ENCODE measurements around the gene PIP5K1B. TPM values are rescaled to one million over a fixed set of nuclear protein-coding genes. Genes with fewer than 3 reads are reported as not detected.
"Not testable (repeated sequence)": the region's sequence is repeated elsewhere in the genome, so short reads cannot be mapped to it uniquely, and the experiment has no call there.

Gene PIP5K1B
- total RNA-seq, 1 experiment from 2014 or later = not detected

GRCh38 chr9:69044240-69045219 lies 339.5 kb downstream of the PIP5K1B start:
- Histone ChIP-seq H3K79me2 (ENCODE audit: low read length) (peaks cover 73% of the 10 kb centered on the region), H4K20me1 (ENCODE audit: insufficient read depth, low read depth, low read length) (no peaks in the 10 kb centered on the region), H3K4me2 (ENCODE audit: low read depth, low read length, poor library complexity, severe bottlenecking) (no peak overlapping the region)

GRCh38 chr9:69045821-69046220 lies 340.8 kb downstream of the PIP5K1B start:
- H3K4me2 ChIP-seq (ENCODE audit: low read depth, low read length, poor library complexity, severe bottlenecking) = no peak overlapping the region
- H3K4me3 ChIP-seq (ENCODE audit: low read length) = no peak overlapping the region
- no peaks in the 10 kb centered on the region for H3K9me2 ChIP-seq (replicated peaks; ENCODE audit: insufficient read depth, low read length)
- no peak overlapping the region for H3K27ac ChIP-seq (ENCODE audit: low read length)
- no peaks in the 10 kb centered on the region for H4K20me1 ChIP-seq (ENCODE audit: insufficient read depth, low read depth, low read length)
- H3K79me2 ChIP-seq (ENCODE audit: low read length) = peaks cover 66% of the 10 kb centered on the region
- 0 out of 2 replicates have a peak, but pooled peaks cover 5% of the 10 kb centered on the region for H3K36me3 ChIP-seq (ENCODE audit: insufficient read depth, low read length)
- DNase-seq = no peak
- H3K9me3 ChIP-seq (ENCODE audit: low read length) = no peaks in the 10 kb centered on the region
- H2AFZ ChIP-seq (ENCODE audit: low read length) = no peak overlapping the region
- no peaks in the 10 kb centered on the region for H3K4me1 ChIP-seq (ENCODE audit: low read length)
- no peak overlapping the region for H3K9ac ChIP-seq (ENCODE audit: low read length)
- no peaks in the 10 kb centered on the region for H3K27me3 ChIP-seq (ENCODE audit: low read length)

More at GRCh38 chr9:69044240-69045219, 339.5 kb downstream of the PIP5K1B start:
- Histone ChIP-seq H3K9me3 (ENCODE audit: low read length) (no peaks in the 10 kb centered on the region), H3K4me1 (ENCODE audit: low read length) (no peaks in the 10 kb centered on the region), H3K27ac (ENCODE audit: low read length) (no peak overlapping the region), H3K27me3 (ENCODE audit: low read length) (no peaks in the 10 kb centered on the region), H2AFZ (ENCODE audit: low read length) (no peak overlapping the region), H3K36me3 (ENCODE audit: insufficient read depth, low read length) (0 out of 2 replicates have a peak, but pooled peaks cover 5% of the 10 kb centered on the region), H3K4me3 (ENCODE audit: low read length) (no peak overlapping the region), H3K9ac (ENCODE audit: low read length) (no peak overlapping the region), H3K9me2 (replicated peaks; ENCODE audit: insufficient read depth, low read length) (no peaks in the 10 kb centered on the region)
- no peak for DNase-seq

- no peaks in the 10 kb centered on the region for H3K27me3 ChIP-seq (ENCODE audit: low read length)
- no peak overlapping the region for H3K27ac ChIP-seq (ENCODE audit: low read length)
- H3K4me2 ChIP-seq (ENCODE audit: low read depth, low read length, poor library complexity, severe bottlenecking) = no peak overlapping the region
- DNase-seq = no peak
- no peaks in the 10 kb centered on the region for H3K4me1 ChIP-seq (ENCODE audit: low read length)
- H2AFZ ChIP-seq (ENCODE audit: low read length) = no peak overlapping the region
- H4K20me1 ChIP-seq (ENCODE audit: insufficient read depth, low read depth, low read length) = no peaks in the 10 kb centered on the region
- H3K9ac ChIP-seq (ENCODE audit: low read length) = no peak overlapping the region
- no peaks in the 10 kb centered on the region for H3K9me2 ChIP-seq (replicated peaks; ENCODE audit: insufficient read depth, low read length)
- H3K4me3 ChIP-seq (ENCODE audit: low read length) = no peak overlapping the region
- 0 out of 2 replicates have a peak, but pooled peaks cover 5% of the 10 kb centered on the region for H3K36me3 ChIP-seq (ENCODE audit: insufficient read depth, low read length)
- H3K79me2 ChIP-seq (ENCODE audit: low read length) = peaks cover 57% of the 10 kb centered on the region
- H3K9me3 ChIP-seq (ENCODE audit: low read length) = no peaks in the 10 kb centered on the region
Measured at GRCh38 chr9:69046723-69047122, 341.7 kb downstream of the PIP5K1B start.

- Histone ChIP-seq H3K79me2 (ENCODE audit: low read length) (peaks cover 50% of the 10 kb centered on the region), H3K27me3 (ENCODE audit: low read length) (no peaks in the 10 kb centered on the region), H3K9me2 (replicated peaks; ENCODE audit: insufficient read depth, low read length) (no peaks in the 10 kb centered on the region), H3K9me3 (ENCODE audit: low read length) (no peaks in the 10 kb centered on the region), H3K9ac (ENCODE audit: low read length) (no peak overlapping the region), H3K27ac (ENCODE audit: low read length) (no peak overlapping the region), H3K36me3 (ENCODE audit: insufficient read depth, low read length) (0 out of 2 replicates have a peak, but pooled peaks cover 5% of the 10 kb centered on the region), H2AFZ (ENCODE audit: low read length) (no peak overlapping the region), H3K4me2 (ENCODE audit: low read depth, low read length, poor library complexity, severe bottlenecking) (no peak overlapping the region), H3K4me3 (ENCODE audit: low read length) (no peak overlapping the region), H3K4me1 (ENCODE audit: low read length) (no peaks in the 10 kb centered on the region), H4K20me1 (ENCODE audit: insufficient read depth, low read depth, low read length) (no peaks in the 10 kb centered on the region)
- no peak for DNase-seq
Measured at GRCh38 chr9:69047371-69047770, 342.3 kb downstream of the PIP5K1B start.

- H3K27ac ChIP-seq (ENCODE audit: low read length) = no peak overlapping the region
- no peak overlapping the region for H3K4me2 ChIP-seq (ENCODE audit: low read depth, low read length, poor library complexity, severe bottlenecking)
- 0 out of 2 replicates have a peak, but pooled peaks cover 5% of the 10 kb centered on the region for H3K36me3 ChIP-seq (ENCODE audit: insufficient read depth, low read length)
- H3K79me2 ChIP-seq (ENCODE audit: low read length) = peaks cover 33% of the 10 kb centered on the region
- H3K9ac ChIP-seq (ENCODE audit: low read length) = no peak overlapping the region
- H4K20me1 ChIP-seq (ENCODE audit: insufficient read depth, low read depth, low read length) = no peaks in the 10 kb centered on the region
- no peaks in the 10 kb centered on the region for H3K9me3 ChIP-seq (ENCODE audit: low read length)
- H3K27me3 ChIP-seq (ENCODE audit: low read length) = no peaks in the 10 kb centered on the region
- H3K4me3 ChIP-seq (ENCODE audit: low read length) = no peak overlapping the region
- DNase-seq = no peak
- H3K9me2 ChIP-seq (replicated peaks; ENCODE audit: insufficient read depth, low read length) = no peaks in the 10 kb centered on the region
- no peaks in the 10 kb centered on the region for H3K4me1 ChIP-seq (ENCODE audit: low read length)
- no peak overlapping the region for H2AFZ ChIP-seq (ENCODE audit: low read length)
Measured at GRCh38 chr9:69049094-69049493, 344.1 kb downstream of the PIP5K1B start.

GRCh38 chr9:69050936-69051335 lies 345.9 kb downstream of the PIP5K1B start:
- not testable (repeated sequence) for H3K9me3 ChIP-seq (ENCODE audit: low read length); H4K20me1 ChIP-seq (ENCODE audit: insufficient read depth, low read depth, low read length); H3K9me2 ChIP-seq (replicated peaks; ENCODE audit: insufficient read depth, low read length); H3K9ac ChIP-seq (ENCODE audit: low read length); H3K4me3 ChIP-seq (ENCODE audit: low read length); H2AFZ ChIP-seq (ENCODE audit: low read length); H3K36me3 ChIP-seq (ENCODE audit: insufficient read depth, low read length); H3K4me2 ChIP-seq (ENCODE audit: low read depth, low read length, poor library complexity, severe bottlenecking); H3K4me1 ChIP-seq (ENCODE audit: low read length); H3K27me3 ChIP-seq (ENCODE audit: low read length); DNase-seq; H3K27ac ChIP-seq (ENCODE audit: low read length)
- H3K79me2 ChIP-seq (ENCODE audit: low read length) = peaks cover 21% of the 10 kb centered on the region

GRCh38 chr9:69054989-69055388 lies 349.9 kb downstream of the PIP5K1B start:
- DNase-seq = no peak
- peaks cover 9% of the 10 kb centered on the region for H3K4me1 ChIP-seq (ENCODE audit: low read length)
- H3K27me3 ChIP-seq (ENCODE audit: low read length) = no peaks in the 10 kb centered on the region
- H3K79me2 ChIP-seq (ENCODE audit: low read length) = peaks cover 26% of the 10 kb centered on the region
- no peaks in the 10 kb centered on the region for H3K9me2 ChIP-seq (replicated peaks; ENCODE audit: insufficient read depth, low read length)
- peaks cover 6% of the 10 kb centered on the region; the same call in 1 of the 2 replicates for H3K36me3 ChIP-seq (ENCODE audit: insufficient read depth, low read length)
- no peak overlapping the region for H3K27ac ChIP-seq (ENCODE audit: low read length)
- no peaks in the 10 kb centered on the region for H3K9me3 ChIP-seq (ENCODE audit: low read length)
- H2AFZ ChIP-seq (ENCODE audit: low read length) = no peak overlapping the region
- H3K4me2 ChIP-seq (ENCODE audit: low read depth, low read length, poor library complexity, severe bottlenecking) = no peak overlapping the region
- no peaks in the 10 kb centered on the region for H4K20me1 ChIP-seq (ENCODE audit: insufficient read depth, low read depth, low read length)
- no peak overlapping the region for H3K4me3 ChIP-seq (ENCODE audit: low read length)
- H3K9ac ChIP-seq (ENCODE audit: low read length) = no peak overlapping the region

- H3K27ac ChIP-seq (ENCODE audit: low read length) = no peak overlapping the region
Measured at GRCh38 chr9:69056191-69056815, 351.3 kb downstream of the PIP5K1B start.

More at GRCh38 chr9:69056191-69056815, 351.3 kb downstream of the PIP5K1B start:
- no peaks in the 10 kb centered on the region for H4K20me1 ChIP-seq (ENCODE audit: insufficient read depth, low read depth, low read length)
- H3K9me3 ChIP-seq (ENCODE audit: low read length) = no peaks in the 10 kb centered on the region
- DNase-seq = no peak
- no peak overlapping the region for H2AFZ ChIP-seq (ENCODE audit: low read length)
- peaks cover 12% of the 10 kb centered on the region for H3K36me3 ChIP-seq (ENCODE audit: insufficient read depth, low read length)
- H3K79me2 ChIP-seq (ENCODE audit: low read length) = peaks cover 36% of the 10 kb centered on the region
- no peak overlapping the region for H3K4me2 ChIP-seq (ENCODE audit: low read depth, low read length, poor library complexity, severe bottlenecking)
- no peak overlapping the region for H3K9ac ChIP-seq (ENCODE audit: low read length)
- H3K4me1 ChIP-seq (ENCODE audit: low read length) = peaks cover 9% of the 10 kb centered on the region
- H3K4me3 ChIP-seq (ENCODE audit: low read length) = no peak overlapping the region
- H3K27me3 ChIP-seq (ENCODE audit: low read length) = no peaks in the 10 kb centered on the region
- no peaks in the 10 kb centered on the region for H3K9me2 ChIP-seq (replicated peaks; ENCODE audit: insufficient read depth, low read length)
